GM06990 (cell line): Measurements from ENCODE around the gene DNAJC19.

Source experiments
- DNase-seq: peaks from one replicate; pipeline ENCODE4 v3.0.0-alpha.2; 2011; ENCODE audit not compliant: insufficient read length; ENCODE audit errors: extremely low read depth
- H3K27me3 ChIP-seq: replicated peaks from 2 replicates; pipeline ENCODE4 v1.6.0; 2011; ENCODE audit warnings: low read length; ENCODE audit not compliant: control insufficient read depth, insufficient read depth
- H3K36me3 ChIP-seq: 2 replicates; pipeline ENCODE4 v1.5.1; 2011; ENCODE audit warnings: low read length; ENCODE audit not compliant: control insufficient read depth, insufficient read depth
- H3K4me3 ChIP-seq: replicated peaks from 2 replicates; pipeline ENCODE4 v1.5.1; 2011; ENCODE audit warnings: low read depth, mild to moderate bottlenecking, control low read depth, low read length
- CTCF ChIP-seq: IDR thresholded peaks from 2 replicates; pipeline ENCODE4 v1.5.1; 2011; ENCODE audit warnings: low read length, control low read depth, mild to moderate bottlenecking, inconsistent platforms; ENCODE audit not compliant: insufficient read depth, poor library complexity, severe bottlenecking

Gene DNAJC19

GRCh38 chr3:180961087-180961486 is 28.4 kb downstream of the DNAJC19 start:
- no peaks in the 10 kb centered on the region for H3K27me3 ChIP-seq
- DNase-seq, result no peak
- no peak overlapping the region for H3K4me3 ChIP-seq
- no peak for TF ChIP-seq CTCF
- peaks cover 7% of the 10 kb centered on the region for H3K36me3 ChIP-seq

- DNase-seq, result no peak
- TF ChIP-seq CTCF, result no peak
- H3K4me3 ChIP-seq, result no peak overlapping the region
- H3K27me3 ChIP-seq, result no peaks in the 10 kb centered on the region
- peaks cover 7% of the 10 kb centered on the region for H3K36me3 ChIP-seq
Observed at GRCh38 chr3:180959691-180960090, 29.8 kb downstream of the DNAJC19 start.

GRCh38 chr3:180947761-180948390 is 41.7 kb downstream of the DNAJC19 start:
- H3K36me3 ChIP-seq, result peaks cover 9% of the 10 kb centered on the region

GRCh38 chr3:180940826-180941225 is 48.7 kb downstream of the DNAJC19 start:
- H3K36me3 ChIP-seq, result peaks cover 3% of the 10 kb centered on the region
- H3K27me3 ChIP-seq, result no peaks in the 10 kb centered on the region
- H3K4me3 ChIP-seq, result no peak overlapping the region
- DNase-seq, result no peak
- TF ChIP-seq CTCF, result no peak

More at GRCh38 chr3:180947761-180948390, 41.7 kb downstream of the DNAJC19 start:
- TF ChIP-seq CTCF, result no peak
- no peak for DNase-seq
- Histone ChIP-seq H3K27me3 (no peaks in the 10 kb centered on the region), H3K4me3 (no peak overlapping the region)

GRCh38 chr3:180934638-180935037 is 54.9 kb downstream of the DNAJC19 start:
- no peak for DNase-seq
- Histone ChIP-seq H3K36me3 (peaks cover 1% of the 10 kb centered on the region), H3K4me3 (no peak overlapping the region), H3K27me3 (no peaks in the 10 kb centered on the region)
- TF ChIP-seq CTCF, result no peak
